OCI-LY1 (cell line): ENCODE measurements around the gene SEMA3F.

Experiments
- EZH2 ChIP-seq: fragments of 200-600 bp; sonication (generic), shearing (Covaris generic); IDR thresholded peaks from 2 replicates; pipeline ENCODE4 v1.8.0; 2017; ENCODE audit warnings: borderline replicate concordance, mixed run types, mild to moderate bottlenecking, antibody characterized with exemption, low read length, moderate library complexity, mixed read lengths
- TF ChIP-seq, protein P1 (sequence below): fragments of 200-600 bp; sonication (generic), shearing (Covaris generic); IDR thresholded peaks from 2 replicates; pipeline ENCODE4 v1.5.1; 2017; ENCODE audit warnings: mild to moderate bottlenecking, antibody characterized with exemption, low read length, moderate library complexity, mixed read lengths

GRCh38 chr3:50166620-50167019 lies 11.5 kb downstream of the SEMA3F start:
- TF ChIP-seq EZH2: no peak
- TF ChIP-seq, protein P1, sequence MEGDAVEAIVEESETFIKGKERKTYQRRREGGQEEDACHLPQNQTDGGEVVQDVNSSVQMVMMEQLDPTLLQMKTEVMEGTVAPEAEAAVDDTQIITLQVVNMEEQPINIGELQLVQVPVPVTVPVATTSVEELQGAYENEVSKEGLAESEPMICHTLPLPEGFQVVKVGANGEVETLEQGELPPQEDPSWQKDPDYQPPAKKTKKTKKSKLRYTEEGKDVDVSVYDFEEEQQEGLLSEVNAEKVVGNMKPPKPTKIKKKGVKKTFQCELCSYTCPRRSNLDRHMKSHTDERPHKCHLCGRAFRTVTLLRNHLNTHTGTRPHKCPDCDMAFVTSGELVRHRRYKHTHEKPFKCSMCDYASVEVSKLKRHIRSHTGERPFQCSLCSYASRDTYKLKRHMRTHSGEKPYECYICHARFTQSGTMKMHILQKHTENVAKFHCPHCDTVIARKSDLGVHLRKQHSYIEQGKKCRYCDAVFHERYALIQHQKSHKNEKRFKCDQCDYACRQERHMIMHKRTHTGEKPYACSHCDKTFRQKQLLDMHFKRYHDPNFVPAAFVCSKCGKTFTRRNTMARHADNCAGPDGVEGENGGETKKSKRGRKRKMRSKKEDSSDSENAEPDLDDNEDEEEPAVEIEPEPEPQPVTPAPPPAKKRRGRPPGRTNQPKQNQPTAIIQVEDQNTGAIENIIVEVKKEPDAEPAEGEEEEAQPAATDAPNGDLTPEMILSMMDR: no peak
